LoVo (cell line): Measurements from ENCODE around the gene GATA1.
"Not testable (repeated sequence)": the region's sequence is repeated elsewhere in the genome, so short reads cannot be mapped to it uniquely, and the experiment has no call there.

ENCODE experiments used
- DNase-seq: peaks from one replicate; pipeline ENCODE4 v3.0.0-alpha.2; 2016; ENCODE audit warnings: low spot score

Gene GATA1

GRCh38 chrX:48814722-48815121 lies 28.3 kb downstream of the GATA1 start:
- no peak for DNase-seq

GRCh38 chrX:48815266-48815665 lies 28.9 kb downstream of the GATA1 start:
- no peak for DNase-seq

- no peak for DNase-seq
Observed at GRCh38 chrX:48816014-48816810, 29.8 kb downstream of the GATA1 start.

- DNase-seq, result no peak
Observed at GRCh38 chrX:48818098-48818497, 31.7 kb downstream of the GATA1 start.

- no peak for DNase-seq
Observed at GRCh38 chrX:48818866-48819265, 32.5 kb downstream of the GATA1 start.

- not testable (repeated sequence) for DNase-seq
Observed at GRCh38 chrX:48819394-48819793, 33.0 kb downstream of the GATA1 start.

- no peak for DNase-seq
Observed at GRCh38 chrX:48823053-48823452, 36.7 kb downstream of the GATA1 start.

- no peak for DNase-seq
Observed at GRCh38 chrX:48824066-48824465, 37.7 kb downstream of the GATA1 start.

- DNase-seq, result no peak
Observed at GRCh38 chrX:48826135-48826875, 39.9 kb downstream of the GATA1 start, which contains the start of gene ERAS. TSS of gene ERAS (plus strand) at chrX:48826513. CDS start at chrX:48829124, 2,611 bp downstream.

GRCh38 chrX:48826876-48827653 lies 40.7 kb downstream of the GATA1 start:
- no peak for DNase-seq

- no peak for DNase-seq
Observed at GRCh38 chrX:48827654-48827968, 41.2 kb downstream of the GATA1 start.

- no peak for DNase-seq
Observed at GRCh38 chrX:48829016-48829735, 42.8 kb downstream of the GATA1 start.

GRCh38 chrX:48831136-48831908 lies 44.9 kb downstream of the GATA1 start:
- DNase-seq, result no peak

- no peak for DNase-seq
Observed at GRCh38 chrX:48831909-48832291, 45.5 kb downstream of the GATA1 start.

- no peak for DNase-seq
Observed at GRCh38 chrX:48833542-48834138, 47.2 kb downstream of the GATA1 start.

GRCh38 chrX:48834383-48834709 lies 48.0 kb downstream of the GATA1 start:
- DNase-seq, result no peak

- DNase-seq, result no peak
Observed at GRCh38 chrX:48835524-48836329, 49.3 kb downstream of the GATA1 start, which contains the start of gene PCSK1N. TSS of gene PCSK1N (minus strand) at chrX:48835610. CDS start at chrX:48835532, 78 bp downstream.

- DNase-seq, result no peak
Observed at GRCh38 chrX:48839686-48840085, 53.3 kb downstream of the GATA1 start.
